Measurements from ENCODE around the gene TUBB2B. TPM values are rescaled to one million over a fixed set of nuclear protein-coding genes. Genes with fewer than 3 reads are reported as not detected.
A peak's percentile ranks its signal among the peaks of the same experiment; 100 is the strongest.
"Not testable (repeated sequence)": the region's sequence is repeated elsewhere in the genome, so short reads cannot be mapped to it uniquely, and the experiment has no call there.

Gene TUBB2B
- total RNA-seq, 2 donors from 2014 or later = 253 to 304 TPM

GRCh38 chr6:3249821-3250220 lies 22.4 kb upstream of the TUBB2B start:
- H3K4me1 ChIP-seq (ENCODE audit: control insufficient read depth, insufficient read depth, low read length) = peaks cover 20% of the 10 kb centered on the region
- no peak overlapping the region for H3K4me3 ChIP-seq (ENCODE audit: low read length)
- Mint-ChIP-seq H3K4me3 (no peak overlapping the region), H3K36me3 (ENCODE audit: low read depth) (peaks cover 4% of the 10 kb centered on the region), H3K27me3 (ENCODE audit: insufficient read depth) (peaks cover 67% of the 10 kb centered on the region), H3K9me3 (peaks cover 9% of the 10 kb centered on the region), H3K4me1 (peaks cover 32% of the 10 kb centered on the region), H3K27ac (no peak overlapping the region)
- H3K27me3 ChIP-seq (ENCODE audit: control insufficient read depth, insufficient read depth, low read length, poor library complexity, severe bottlenecking) = peaks cover 36% of the 10 kb centered on the region
- H3K27ac ChIP-seq (ENCODE audit: low read depth, low read length) = no peak overlapping the region
- 91 to 100% methylated on average over 2 to 3 of the region's 3 CpGs for WGBS, 2 experiments (ENCODE audit: insufficient coverage in 1 of 2, insufficient read length in 1 of 2)
- H3K9me3 ChIP-seq (ENCODE audit: control insufficient read depth, low read length) = no peaks in the 10 kb centered on the region
- H3K36me3 ChIP-seq (ENCODE audit: control insufficient read depth, insufficient read depth, low read length) = no peaks in the 10 kb centered on the region
- TF ChIP-seq CTCF (conservative IDR thresholded peaks at IDR 0.05) = no peak
- H3K9ac ChIP-seq (ENCODE audit: extremely low read depth, low read length, poor library complexity, severe bottlenecking) = no peak overlapping the region
- no peak for DNase-seq

DNA sequence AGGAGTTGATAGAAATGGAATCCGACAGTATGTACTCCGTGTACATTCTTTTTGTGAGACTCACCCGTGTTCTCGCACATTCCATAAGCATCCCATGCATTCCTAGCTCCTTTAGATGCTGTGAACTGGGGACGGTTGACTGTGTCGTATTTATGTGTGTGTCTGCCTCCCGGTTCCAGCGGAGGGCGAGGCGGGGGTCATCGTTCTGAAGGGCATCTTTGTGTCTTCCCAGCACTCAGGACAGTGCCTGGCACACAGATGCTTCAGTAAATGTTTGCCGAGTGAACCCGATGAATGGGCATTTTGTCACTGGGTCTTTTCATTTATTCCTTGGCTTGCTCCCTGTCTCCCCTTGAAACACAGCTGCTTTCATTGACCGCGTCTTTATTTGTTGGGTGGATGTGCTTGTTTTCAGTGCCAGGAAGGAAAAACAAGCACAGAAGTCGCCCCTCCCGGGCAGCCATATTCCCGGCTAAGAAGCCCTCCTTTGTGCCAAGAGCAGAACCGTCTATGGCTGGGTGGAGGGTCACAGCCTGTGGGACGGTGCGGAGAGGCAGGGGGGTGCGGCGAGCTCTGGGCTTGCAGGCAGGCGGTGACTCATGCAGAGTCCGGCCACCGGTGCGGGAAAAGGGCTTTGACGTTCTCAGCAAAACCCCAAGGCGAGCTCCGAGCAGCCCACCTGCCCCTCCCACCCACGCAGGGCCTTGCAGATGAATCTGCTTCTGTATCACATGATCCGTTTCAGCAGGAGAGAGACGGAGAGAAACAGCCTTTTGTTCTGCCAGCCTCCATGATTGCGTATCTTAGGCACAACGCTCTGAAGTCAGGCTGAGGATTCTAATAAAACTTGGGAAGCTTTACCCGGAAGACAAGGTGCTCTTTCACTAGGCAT lies 20.0 kb upstream of the TUBB2B start:
- peak overlapping the region; percentile 95 for H3K27ac ChIP-seq (ENCODE audit: low read depth, low read length)
- H3K27ac Mint-ChIP-seq = peak overlapping the region; percentile 67
- peaks cover 30% of the 10 kb centered on the region for H3K4me1 Mint-ChIP-seq
- H3K36me3 Mint-ChIP-seq (ENCODE audit: low read depth) = no peaks in the 10 kb centered on the region
- no peaks in the 10 kb centered on the region for H3K36me3 ChIP-seq (ENCODE audit: control insufficient read depth, insufficient read depth, low read length)
- WGBS, 2 experiments (ENCODE audit: insufficient coverage in 1 of 2, insufficient read length in 1 of 2) = 70 to 73% methylated on average over 23 to 36 of the region's 36 CpGs
- no peaks in the 10 kb centered on the region for H3K9me3 Mint-ChIP-seq
- no peak for TF ChIP-seq CTCF (conservative IDR thresholded peaks at IDR 0.05)
- H3K27me3 Mint-ChIP-seq (ENCODE audit: insufficient read depth) = peaks cover 51% of the 10 kb centered on the region
- H3K27me3 ChIP-seq (ENCODE audit: control insufficient read depth, insufficient read depth, low read length, poor library complexity, severe bottlenecking) = peaks cover 29% of the 10 kb centered on the region
- no peaks in the 10 kb centered on the region for H3K9me3 ChIP-seq (ENCODE audit: control insufficient read depth, low read length)
- peak overlapping the region; percentile 16 for H3K4me3 Mint-ChIP-seq
- peak; percentile 85 for DNase-seq
- H3K9ac ChIP-seq (ENCODE audit: extremely low read depth, low read length, poor library complexity, severe bottlenecking) = no peak overlapping the region
- no peak overlapping the region for H3K4me3 ChIP-seq (ENCODE audit: low read length)
- H3K4me1 ChIP-seq (ENCODE audit: control insufficient read depth, insufficient read depth, low read length) = peaks cover 16% of the 10 kb centered on the region

GRCh38 chr6:3245216-3245615 lies 17.8 kb upstream of the TUBB2B start:
- no peak overlapping the region for H3K9ac ChIP-seq (ENCODE audit: extremely low read depth, low read length, poor library complexity, severe bottlenecking)
- TF ChIP-seq CTCF (conservative IDR thresholded peaks at IDR 0.05) = no peak
- no peak overlapping the region for H3K4me3 Mint-ChIP-seq
- no peaks in the 10 kb centered on the region for H3K36me3 Mint-ChIP-seq (ENCODE audit: low read depth)
- H3K27me3 ChIP-seq (ENCODE audit: control insufficient read depth, insufficient read depth, low read length, poor library complexity, severe bottlenecking) = peaks cover 11% of the 10 kb centered on the region
- DNase-seq = no peak
- H3K27me3 Mint-ChIP-seq (ENCODE audit: insufficient read depth) = peaks cover 35% of the 10 kb centered on the region
- no peak overlapping the region for H3K4me3 ChIP-seq (ENCODE audit: low read length)
- no peak overlapping the region for H3K27ac ChIP-seq (ENCODE audit: low read depth, low read length)
- 93 to 97% methylated on average over 5 of the region's 5 CpGs for WGBS, 2 experiments (ENCODE audit: insufficient coverage in 1 of 2, insufficient read length in 1 of 2)
- H3K9me3 ChIP-seq (ENCODE audit: control insufficient read depth, low read length) = no peaks in the 10 kb centered on the region
- peaks cover 7% of the 10 kb centered on the region for H3K4me1 ChIP-seq (ENCODE audit: control insufficient read depth, insufficient read depth, low read length)
- H3K36me3 ChIP-seq (ENCODE audit: control insufficient read depth, insufficient read depth, low read length) = no peaks in the 10 kb centered on the region
- peaks cover 14% of the 10 kb centered on the region for H3K4me1 Mint-ChIP-seq
- no peak overlapping the region for H3K27ac Mint-ChIP-seq
- H3K9me3 Mint-ChIP-seq = no peaks in the 10 kb centered on the region

- not testable (repeated sequence) for H3K9ac ChIP-seq (ENCODE audit: extremely low read depth, low read length, poor library complexity, severe bottlenecking)
- WGBS, 2 experiments (ENCODE audit: insufficient coverage in 1 of 2, insufficient read length in 1 of 2) = 92 to 98% methylated on average over 6 to 7 of the region's 7 CpGs
- H3K4me1 Mint-ChIP-seq = peaks cover 14% of the 10 kb centered on the region
Measured at GRCh38 chr6:3244832-3245161, 17.3 kb upstream of the TUBB2B start.

More at GRCh38 chr6:3244832-3245161, 17.3 kb upstream of the TUBB2B start:
- not testable (repeated sequence) for H3K4me3 Mint-ChIP-seq; H3K9me3 Mint-ChIP-seq; DNase-seq; H3K27ac ChIP-seq (ENCODE audit: low read depth, low read length); H3K4me1 ChIP-seq (ENCODE audit: control insufficient read depth, insufficient read depth, low read length); H3K4me3 ChIP-seq (ENCODE audit: low read length); H3K36me3 Mint-ChIP-seq (ENCODE audit: low read depth); H3K36me3 ChIP-seq (ENCODE audit: control insufficient read depth, insufficient read depth, low read length); H3K27ac Mint-ChIP-seq; H3K9me3 ChIP-seq (ENCODE audit: control insufficient read depth, low read length); H3K27me3 ChIP-seq (ENCODE audit: control insufficient read depth, insufficient read depth, low read length, poor library complexity, severe bottlenecking)
- peaks cover 33% of the 10 kb centered on the region for H3K27me3 Mint-ChIP-seq (ENCODE audit: insufficient read depth)
